ENCODE measurements around the gene ATP1B2. TPM values are rescaled to one million over a fixed set of nuclear protein-coding genes. Genes with fewer than 3 reads are reported as not detected.

Gene ATP1B2
- total and polyA plus RNA-seq, 9 of the 15 experiments (the other 6 are each of a cell fraction or from before 2014, with no cell fraction given): 0.23 to 6.0 (median 0.99) TPM

DNA sequence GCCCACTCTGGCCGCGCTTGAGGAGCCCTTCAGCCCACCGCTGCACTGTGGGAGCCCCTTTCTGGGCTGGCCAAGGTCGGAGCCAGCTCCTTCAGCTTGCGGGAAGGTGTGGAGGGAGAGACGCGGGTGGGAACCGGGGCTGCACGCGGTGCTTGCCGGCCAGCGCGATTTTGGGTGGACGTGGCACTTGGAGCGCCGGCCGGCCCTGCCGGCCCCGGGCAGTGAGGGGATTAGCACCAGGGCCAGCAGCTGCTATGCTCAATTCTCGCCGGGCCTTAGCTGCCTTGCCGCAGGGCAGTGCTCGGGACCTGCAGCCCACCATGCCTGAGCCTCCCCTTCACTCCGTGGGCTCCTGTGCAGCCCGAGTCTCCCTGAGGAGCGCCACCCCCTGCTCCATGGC, 9.9 kb upstream of the ATP1B2 start (continued):
- TF ChIP-seq, protein P1, sequence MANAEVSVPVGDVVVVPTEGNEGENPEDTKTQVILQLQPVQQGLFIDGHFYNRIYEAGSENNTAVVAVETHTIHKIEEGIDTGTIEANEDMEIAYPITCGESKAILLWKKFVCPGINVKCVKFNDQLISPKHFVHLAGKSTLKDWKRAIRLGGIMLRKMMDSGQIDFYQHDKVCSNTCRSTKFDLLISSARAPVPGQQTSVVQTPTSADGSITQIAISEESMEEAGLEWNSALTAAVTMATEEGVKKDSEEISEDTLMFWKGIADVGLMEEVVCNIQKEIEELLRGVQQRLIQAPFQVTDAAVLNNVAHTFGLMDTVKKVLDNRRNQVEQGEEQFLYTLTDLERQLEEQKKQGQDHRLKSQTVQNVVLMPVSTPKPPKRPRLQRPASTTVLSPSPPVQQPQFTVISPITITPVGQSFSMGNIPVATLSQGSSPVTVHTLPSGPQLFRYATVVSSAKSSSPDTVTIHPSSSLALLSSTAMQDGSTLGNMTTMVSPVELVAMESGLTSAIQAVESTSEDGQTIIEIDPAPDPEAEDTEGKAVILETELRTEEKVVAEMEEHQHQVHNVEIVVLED (CRISPR knock-in tag; IDR thresholded peaks at IDR 0.05): no peak
- TF ChIP-seq KDM5B (IDR thresholded peaks at IDR 0.05; ENCODE audit: insufficient replicate concordance, low read depth, low read length): no peak
- TF ChIP-seq, protein P2, sequence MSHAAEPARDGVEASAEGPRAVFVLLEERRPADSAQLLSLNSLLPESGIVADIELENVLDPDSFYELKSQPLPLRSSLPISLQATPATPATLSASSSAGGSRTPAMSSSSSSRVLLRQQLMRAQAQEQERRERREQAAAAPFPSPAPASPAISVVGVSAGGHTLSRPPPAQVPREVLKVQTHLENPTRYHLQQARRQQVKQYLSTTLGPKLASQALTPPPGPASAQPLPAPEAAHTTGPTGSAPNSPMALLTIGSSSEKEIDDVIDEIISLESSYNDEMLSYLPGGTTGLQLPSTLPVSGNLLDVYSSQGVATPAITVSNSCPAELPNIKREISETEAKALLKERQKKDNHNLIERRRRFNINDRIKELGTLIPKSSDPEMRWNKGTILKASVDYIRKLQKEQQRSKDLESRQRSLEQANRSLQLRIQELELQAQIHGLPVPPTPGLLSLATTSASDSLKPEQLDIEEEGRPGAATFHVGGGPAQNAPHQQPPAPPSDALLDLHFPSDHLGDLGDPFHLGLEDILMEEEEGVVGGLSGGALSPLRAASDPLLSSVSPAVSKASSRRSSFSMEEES (CRISPR knock-in tag; IDR thresholded peaks at IDR 0.05): no peak
- TF ChIP-seq, protein P3, sequence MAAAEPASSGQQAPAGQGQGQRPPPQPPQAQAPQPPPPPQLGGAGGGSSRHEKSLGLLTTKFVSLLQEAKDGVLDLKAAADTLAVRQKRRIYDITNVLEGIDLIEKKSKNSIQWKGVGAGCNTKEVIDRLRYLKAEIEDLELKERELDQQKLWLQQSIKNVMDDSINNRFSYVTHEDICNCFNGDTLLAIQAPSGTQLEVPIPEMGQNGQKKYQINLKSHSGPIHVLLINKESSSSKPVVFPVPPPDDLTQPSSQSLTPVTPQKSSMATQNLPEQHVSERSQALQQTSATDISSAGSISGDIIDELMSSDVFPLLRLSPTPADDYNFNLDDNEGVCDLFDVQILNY (CRISPR knock-in tag; IDR thresholded peaks at IDR 0.05): no peak
- no peak for TF ChIP-seq PHTF2 (CRISPR knock-in tag; IDR thresholded peaks at IDR 0.05)
- no peak for TF ChIP-seq RFX7 (CRISPR knock-in tag; IDR thresholded peaks at IDR 0.05)
- TF ChIP-seq SREBF2 (CRISPR knock-in tag; IDR thresholded peaks at IDR 0.05): no peak
- TF ChIP-seq, protein P4, sequence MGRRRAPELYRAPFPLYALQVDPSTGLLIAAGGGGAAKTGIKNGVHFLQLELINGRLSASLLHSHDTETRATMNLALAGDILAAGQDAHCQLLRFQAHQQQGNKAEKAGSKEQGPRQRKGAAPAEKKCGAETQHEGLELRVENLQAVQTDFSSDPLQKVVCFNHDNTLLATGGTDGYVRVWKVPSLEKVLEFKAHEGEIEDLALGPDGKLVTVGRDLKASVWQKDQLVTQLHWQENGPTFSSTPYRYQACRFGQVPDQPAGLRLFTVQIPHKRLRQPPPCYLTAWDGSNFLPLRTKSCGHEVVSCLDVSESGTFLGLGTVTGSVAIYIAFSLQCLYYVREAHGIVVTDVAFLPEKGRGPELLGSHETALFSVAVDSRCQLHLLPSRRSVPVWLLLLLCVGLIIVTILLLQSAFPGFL (CRISPR knock-in tag; IDR thresholded peaks at IDR 0.05): no peak
